MM.1S (cell line): Measurements from ENCODE around the gene PISD.

Experiments used
- DNase-seq: peaks from one replicate; pipeline ENCODE4 v3.0.0-alpha.2; 2015
- H2AFZ ChIP-seq: fragments of 300-600 bp; sonication (generic); 2 replicates; pipeline ENCODE4 v1.6.0; 2016; ENCODE audit warnings: antibody characterized with exemption, low read length
- H3F3A ChIP-seq: fragments of 300-600 bp; sonication (generic); 2 replicates; pipeline ENCODE4 v1.6.1; 2016; ENCODE audit warnings: mild to moderate bottlenecking, antibody characterized with exemption, low read length, moderate library complexity, mixed read lengths; ENCODE audit not compliant: insufficient read depth
- H3K27ac ChIP-seq: fragments of 300-600 bp; sonication (generic); 2 replicates; pipeline ENCODE4 v1.5.1; 2016; ENCODE audit warnings: mild to moderate bottlenecking, low read length
- H3K27me3 ChIP-seq: fragments of 300-600 bp; sonication (generic); replicated peaks from 2 replicates; pipeline ENCODE4 v1.6.0; 2016; ENCODE audit warnings: low read length; ENCODE audit not compliant: insufficient read depth
- H3K36me3 ChIP-seq: fragments of 300-600 bp; sonication (generic); replicated peaks from 2 replicates; pipeline ENCODE4 v1.6.1; 2016; ENCODE audit warnings: mild to moderate bottlenecking, low read length, mixed read lengths; ENCODE audit not compliant: insufficient read depth
- H3K4me1 ChIP-seq: fragments of 300-600 bp; sonication (generic); 2 replicates; pipeline ENCODE4 v1.6.1; 2016; ENCODE audit warnings: low read length, mixed read lengths
- H3K4me2 ChIP-seq: fragments of 300-600 bp; sonication (generic); 2 replicates; pipeline ENCODE4 v1.6.0; 2016; ENCODE audit warnings: low read depth, low read length
- H3K4me3 ChIP-seq: fragments of 300-600 bp; sonication (generic); 2 replicates; pipeline ENCODE4 v1.5.1; 2016; ENCODE audit warnings: low read length, mixed read lengths
- H3K79me2 ChIP-seq: fragments of 300-600 bp; sonication (generic); 2 replicates; pipeline ENCODE4 v1.6.1; 2016; ENCODE audit warnings: mixed run types, low read length, mixed read lengths
- H3K9ac ChIP-seq: fragments of 300-600 bp; sonication (generic); 2 replicates; pipeline ENCODE4 v1.6.1; 2016; ENCODE audit warnings: low read length, mixed read lengths
- H3K9me2 ChIP-seq: fragments of 300-600 bp; sonication (generic); replicated peaks from 2 replicates; pipeline ENCODE4 v1.6.1; 2016; ENCODE audit warnings: mild to moderate bottlenecking, low read length, mixed read lengths; ENCODE audit not compliant: insufficient read depth
- H3K9me3 ChIP-seq: fragments of 300-600 bp; sonication (generic); replicated peaks from 2 replicates; pipeline ENCODE4 v1.6.1; 2016; ENCODE audit warnings: mild to moderate bottlenecking, low read length, mixed read lengths; ENCODE audit not compliant: insufficient read depth
- H4K20me1 ChIP-seq: fragments of 300-600 bp; sonication (generic); 2 replicates; pipeline ENCODE4 v1.6.1; 2016; ENCODE audit warnings: mild to moderate bottlenecking, low read length, moderate library complexity, mixed read lengths; ENCODE audit not compliant: insufficient read depth
- CTCF ChIP-seq: fragments of 300-600 bp; sonication (generic); IDR thresholded peaks from 2 replicates; pipeline ENCODE4 v1.5.1; 2016; ENCODE audit warnings: antibody characterized with exemption, low read length, mixed read lengths
- EZH2 ChIP-seq: fragments of 300-600 bp; sonication (generic); optimal IDR thresholded peaks from 2 replicates; pipeline ENCODE3; 2017; ENCODE audit warnings: low read depth, mild to moderate bottlenecking, antibody characterized with exemption, low read length, mixed read lengths
- EZH2phosphoT487 ChIP-seq: fragments of 300-600 bp; sonication (generic); IDR thresholded peaks from 2 replicates; pipeline ENCODE4 v1.6.1; 2018; ENCODE audit warnings: antibody characterized with exemption, low read length

Gene PISD

GRCh38 chr22:31575190-31575589 is 86.8 kb downstream of the PISD start:
- Histone ChIP-seq H3K36me3 (no peaks in the 10 kb centered on the region; the same call in 1 of the 2 replicates), H2AFZ (no peak overlapping the region), H3K27me3 (no peaks in the 10 kb centered on the region), H4K20me1 (no peaks in the 10 kb centered on the region), H3K9ac (no peak overlapping the region), H3K4me1 (no peaks in the 10 kb centered on the region), H3K9me2 (no peaks in the 10 kb centered on the region), H3K4me3 (no peak overlapping the region), H3K79me2 (no peaks in the 10 kb centered on the region), H3K27ac (no peak overlapping the region), H3F3A (no peaks in the 10 kb centered on the region), H3K9me3 (no peaks in the 10 kb centered on the region), H3K4me2 (no peak overlapping the region)
- no peak for DNase-seq
- no peak for TF ChIP-seq CTCF
- no peak for TF ChIP-seq EZH2phosphoT487
- TF ChIP-seq EZH2: no peak

GRCh38 chr22:31574055-31574670 is 87.9 kb downstream of the PISD start:
- Histone ChIP-seq H3K9ac (no peak overlapping the region), H3K27ac (no peak overlapping the region), H3K4me2 (no peak overlapping the region), H3K36me3 (no peaks in the 10 kb centered on the region; the same call in 1 of the 2 replicates), H3K9me2 (no peaks in the 10 kb centered on the region), H3F3A (no peaks in the 10 kb centered on the region), H3K27me3 (no peaks in the 10 kb centered on the region), H2AFZ (no peak overlapping the region), H3K4me3 (no peak overlapping the region), H3K4me1 (no peaks in the 10 kb centered on the region), H4K20me1 (no peaks in the 10 kb centered on the region), H3K9me3 (no peaks in the 10 kb centered on the region), H3K79me2 (no peaks in the 10 kb centered on the region)
- TF ChIP-seq EZH2phosphoT487: no peak
- no peak for TF ChIP-seq EZH2
- TF ChIP-seq CTCF: no peak
- DNase-seq: no peak

- no peak for TF ChIP-seq CTCF
- TF ChIP-seq EZH2phosphoT487: no peak
- no peak for TF ChIP-seq EZH2
- Histone ChIP-seq H3K4me2 (no peak overlapping the region), H3K4me1 (no peaks in the 10 kb centered on the region), H3K27me3 (no peaks in the 10 kb centered on the region), H2AFZ (no peak overlapping the region), H3K4me3 (no peak overlapping the region), H3K9me2 (no peaks in the 10 kb centered on the region), H4K20me1 (no peaks in the 10 kb centered on the region), H3F3A (no peaks in the 10 kb centered on the region), H3K9ac (no peak overlapping the region), H3K9me3 (no peaks in the 10 kb centered on the region), H3K27ac (no peak overlapping the region), H3K36me3 (no peaks in the 10 kb centered on the region; the same call in 1 of the 2 replicates), H3K79me2 (no peaks in the 10 kb centered on the region)
- DNase-seq: no peak
These were observed 89.1 kb downstream of the PISD start for GRCh38 chr22:31572939-31573338.
